GM10248 (cell line): ENCODE measurements around the gene C2CD4C.
"Not testable (repeated sequence)": the region's sequence is repeated elsewhere in the genome, so short reads cannot be mapped to it uniquely, and the experiment has no call there.

Experiments
- CTCF ChIA-PET: fragments of 300-600 bp; sonication (Branson Sonifier 250); formaldehyde crosslinking; extraction: SDS; loops from one replicate; lab custom pipeline; 2021; ENCODE audit warnings: antibody characterized with exemption; lab: Yijun Ruan, JAX
- POLR2A ChIA-PET: fragments of 350-650 bp; sonication (Branson Sonifier 250); formaldehyde crosslinking; extraction: SDS; loops from one replicate; lab custom pipeline; 2020; ENCODE audit warnings: antibody characterized with exemption; lab: Yijun Ruan, JAX
- DNase-seq: peaks from one replicate; pipeline ENCODE4 v3.0.0; 2012; ENCODE audit errors: extremely low spot score
- CTCF ChIP-seq: IDR thresholded peaks from 2 replicates; pipeline ENCODE4 v1.5.1; 2012; ENCODE audit warnings: mild to moderate bottlenecking, low read depth; ENCODE audit errors: extremely low read depth, missing control alignments, control extremely low read depth

C2CD4C gene

GRCh38 chr19:455031-455705 lies 46.2 kb upstream of the C2CD4C start:
- DNase-seq: no peak
- POLR2A ChIA-PET: no interaction called here
- CTCF ChIA-PET: no interaction called here
- TF ChIP-seq CTCF: no peak

GRCh38 chr19:453606-454005 lies 44.7 kb upstream of the C2CD4C start:
- ChIA-PET POLR2A (no interaction called here), CTCF (no interaction called here)
- TF ChIP-seq CTCF: no peak
- DNase-seq: no peak

- TF ChIP-seq CTCF: no peak
- CTCF ChIA-PET: no interaction called here
- POLR2A ChIA-PET: no interaction called here
- DNase-seq: no peak
These were observed 43.9 kb upstream of the C2CD4C start for GRCh38 chr19:452829-453228.

DNA sequence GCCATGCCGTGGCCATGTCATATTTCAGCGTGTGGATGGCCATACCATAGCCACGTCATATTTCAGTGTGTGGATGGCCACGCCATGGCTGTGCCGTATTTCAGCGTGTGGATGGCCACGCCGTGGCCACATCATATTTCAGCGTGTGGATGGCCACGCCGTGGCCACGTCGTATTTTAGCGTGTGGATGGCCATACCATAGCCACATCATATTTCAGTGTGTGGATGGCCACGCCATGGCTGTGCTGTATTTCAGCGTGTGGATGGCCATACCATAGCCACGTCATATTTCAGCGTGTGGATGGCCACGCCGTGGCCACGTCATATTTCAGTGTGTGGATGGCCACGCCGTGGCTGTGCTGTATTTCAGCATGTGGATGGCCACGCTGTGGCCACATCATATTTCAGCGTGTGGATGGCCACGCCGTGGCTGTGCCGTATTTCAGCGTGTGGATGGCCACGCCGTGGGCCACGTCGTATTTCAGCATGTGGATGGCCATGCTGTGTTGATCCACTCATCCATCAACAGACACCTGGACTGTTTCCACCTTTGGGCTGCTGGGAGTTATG lies 42.0 kb upstream of the C2CD4C start:
- CTCF ChIA-PET, POLR2A ChIA-PET: not testable (repeated sequence)

DNA sequence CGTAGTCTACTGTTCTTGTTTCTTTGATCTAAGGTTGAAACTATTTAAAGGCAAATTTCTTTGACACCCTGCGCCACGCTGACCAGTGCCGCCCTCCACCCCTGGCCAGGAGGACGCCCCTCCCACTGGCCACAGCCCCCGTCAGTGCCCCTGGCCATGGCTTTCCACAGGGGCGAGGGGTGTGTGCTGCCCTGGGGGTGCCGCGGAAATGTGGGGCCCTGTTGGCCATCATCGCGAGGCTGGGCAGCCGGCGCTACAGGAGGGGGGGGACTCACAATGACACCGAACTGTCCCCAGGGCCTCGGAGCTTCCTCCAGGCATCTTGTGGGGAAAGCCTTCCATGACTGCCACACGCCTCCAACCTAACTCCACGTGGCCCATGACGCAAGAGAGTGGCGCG lies 41.0 kb upstream of the C2CD4C start:
- no peak for TF ChIP-seq CTCF
- DNase-seq: no peak
- POLR2A ChIA-PET: no interaction called here
- CTCF ChIA-PET: no interaction called here

More for the DNA sequence above, 42.0 kb upstream of the C2CD4C start:
- DNase-seq: not testable (repeated sequence)

GRCh38 chr19:447816-448560 lies 39.0 kb upstream of the C2CD4C start:
- POLR2A ChIA-PET: no interaction called here
- DNase-seq: no peak
- CTCF ChIA-PET: no interaction called here
- TF ChIP-seq CTCF: no peak

- POLR2A ChIA-PET: no interaction called here
- no peak for DNase-seq
- CTCF ChIA-PET: no interaction called here
- TF ChIP-seq CTCF: no peak
These were observed 38.1 kb upstream of the C2CD4C start for GRCh38 chr19:447064-447426.
